Suprapubic skin (tissue), 2 donors: ENCODE measurements around the gene SMC5.

Experiments
- EP300 ChIP-seq: sonication (generic); formaldehyde crosslinking; IDR thresholded peaks from one replicate; pipeline ENCODE4 v1.6.1; 2017; ENCODE audit warnings: antibody characterized with exemption
- POLR2A ChIP-seq, 2 donors: fragments of 450-650 bp; IDR thresholded peaks; one replicate each; pipeline ENCODE4 v1.6.1; 2017; ENCODE audit warnings: antibody characterized with exemption in 2 of 2, mild to moderate bottlenecking in 2 of 2, moderate library complexity in 2 of 2

DNA sequence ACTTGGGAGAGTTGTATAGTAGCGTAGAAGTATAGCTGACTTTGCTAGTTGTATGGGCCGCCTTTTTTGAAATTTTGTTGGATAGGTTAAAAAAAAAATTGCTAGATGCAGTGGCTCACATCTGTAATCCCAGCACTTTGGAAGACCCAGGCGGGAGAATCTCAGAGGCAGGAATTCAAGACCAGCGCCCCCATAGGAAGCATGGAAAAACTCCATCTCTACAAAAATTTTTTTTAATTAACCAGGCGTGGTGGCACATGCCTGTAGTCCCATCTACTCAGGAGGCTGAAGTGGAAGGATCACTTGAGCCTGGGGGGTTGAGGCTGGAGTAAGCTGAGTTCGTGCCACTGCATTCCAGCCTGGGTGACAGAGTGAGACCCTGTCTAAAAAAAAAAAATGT lies 59.2 kb downstream of the SMC5 start:
- TF ChIP-seq EP300 = no peak
- TF ChIP-seq POLR2A (IDR thresholded peaks at IDR 0.05) = no peak
